OCI-LY1 (cell line): ENCODE measurements around the gene PRG2.

Experiments
- CTCF ChIP-seq: fragments of 200-600 bp; sonication (generic), shearing (Covaris generic); IDR thresholded peaks from 2 replicates; pipeline ENCODE4 v1.5.1; 2017; ENCODE audit warnings: mild to moderate bottlenecking, antibody characterized with exemption, low read length, moderate library complexity, mixed read lengths
- EZH2 ChIP-seq: fragments of 200-600 bp; sonication (generic), shearing (Covaris generic); IDR thresholded peaks from 2 replicates; pipeline ENCODE4 v1.8.0; 2017; ENCODE audit warnings: borderline replicate concordance, mixed run types, mild to moderate bottlenecking, antibody characterized with exemption, low read length, moderate library complexity, mixed read lengths

- TF ChIP-seq CTCF (no peak), EZH2 (no peak)
Observed at GRCh38 chr11:57360991-57361390, 29.5 kb downstream of the PRG2 start.
